ENCODE data around the gene CHRNA4. TPM values are rescaled to one million over a fixed set of nuclear protein-coding genes. Genes with fewer than 3 reads are reported as not detected.

The CHRNA4 gene
- total RNA-seq, 2 donors from 2014 or later = not detected

DNA sequence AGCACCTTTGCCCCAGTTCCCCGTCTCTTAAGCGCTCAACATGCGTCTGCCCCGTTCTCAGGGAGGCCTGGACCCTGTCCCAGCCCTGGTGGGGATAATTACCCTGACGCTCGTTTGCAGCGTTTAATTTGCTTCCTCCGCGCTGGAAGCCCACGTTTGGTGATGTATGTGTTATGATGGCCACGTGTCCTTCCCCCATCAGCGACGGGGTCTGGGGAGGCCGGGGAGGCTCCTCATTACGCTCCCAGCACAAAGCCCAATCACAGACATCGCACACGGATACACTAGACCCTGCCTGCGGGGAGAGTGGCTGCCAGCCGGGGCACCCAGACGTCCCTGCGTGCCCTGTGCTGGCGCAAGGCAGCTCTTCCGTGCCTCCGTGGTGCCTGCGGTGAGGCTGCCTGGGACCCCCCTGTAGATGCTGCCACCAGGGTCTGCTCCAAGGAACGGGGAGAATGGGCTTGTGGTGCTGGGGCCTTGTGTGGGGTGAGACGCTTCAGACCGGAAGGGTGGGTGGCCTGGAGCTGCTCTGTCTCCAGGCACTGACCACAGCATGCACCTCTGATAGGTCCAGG lies 10.2 kb upstream of the CHRNA4 start:
- H3K9me3 ChIP-seq = no peaks in the 10 kb centered on the region
- ATAC-seq (no peak), DNase-seq (no peak)
- H3K4me3 ChIP-seq = no peak overlapping the region
- no peaks in the 10 kb centered on the region for H3K36me3 ChIP-seq (replicated peaks in 1 of 2; ENCODE audit: insufficient read depth in 1 of 2, low read depth in 2 of 2)
- intact Hi-C loops (cut with DNase I) = no loop called here
- WGBS, 2 donors = 53 to 55% methylated on average over 23 to 28 of the region's 28 CpGs
- no peak overlapping the region for H3K27ac ChIP-seq
- peaks cover 0 to 3% of the 10 kb centered on the region in 2 donors for H3K27me3 ChIP-seq
- no peaks in the 10 kb centered on the region for H3K4me1 ChIP-seq
- no peak for TF ChIP-seq POLR2A (IDR thresholded peaks at IDR 0.05)
- TF ChIP-seq, protein P1, sequence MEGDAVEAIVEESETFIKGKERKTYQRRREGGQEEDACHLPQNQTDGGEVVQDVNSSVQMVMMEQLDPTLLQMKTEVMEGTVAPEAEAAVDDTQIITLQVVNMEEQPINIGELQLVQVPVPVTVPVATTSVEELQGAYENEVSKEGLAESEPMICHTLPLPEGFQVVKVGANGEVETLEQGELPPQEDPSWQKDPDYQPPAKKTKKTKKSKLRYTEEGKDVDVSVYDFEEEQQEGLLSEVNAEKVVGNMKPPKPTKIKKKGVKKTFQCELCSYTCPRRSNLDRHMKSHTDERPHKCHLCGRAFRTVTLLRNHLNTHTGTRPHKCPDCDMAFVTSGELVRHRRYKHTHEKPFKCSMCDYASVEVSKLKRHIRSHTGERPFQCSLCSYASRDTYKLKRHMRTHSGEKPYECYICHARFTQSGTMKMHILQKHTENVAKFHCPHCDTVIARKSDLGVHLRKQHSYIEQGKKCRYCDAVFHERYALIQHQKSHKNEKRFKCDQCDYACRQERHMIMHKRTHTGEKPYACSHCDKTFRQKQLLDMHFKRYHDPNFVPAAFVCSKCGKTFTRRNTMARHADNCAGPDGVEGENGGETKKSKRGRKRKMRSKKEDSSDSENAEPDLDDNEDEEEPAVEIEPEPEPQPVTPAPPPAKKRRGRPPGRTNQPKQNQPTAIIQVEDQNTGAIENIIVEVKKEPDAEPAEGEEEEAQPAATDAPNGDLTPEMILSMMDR (IDR thresholded peaks at IDR 0.05) = no peak

DNA sequence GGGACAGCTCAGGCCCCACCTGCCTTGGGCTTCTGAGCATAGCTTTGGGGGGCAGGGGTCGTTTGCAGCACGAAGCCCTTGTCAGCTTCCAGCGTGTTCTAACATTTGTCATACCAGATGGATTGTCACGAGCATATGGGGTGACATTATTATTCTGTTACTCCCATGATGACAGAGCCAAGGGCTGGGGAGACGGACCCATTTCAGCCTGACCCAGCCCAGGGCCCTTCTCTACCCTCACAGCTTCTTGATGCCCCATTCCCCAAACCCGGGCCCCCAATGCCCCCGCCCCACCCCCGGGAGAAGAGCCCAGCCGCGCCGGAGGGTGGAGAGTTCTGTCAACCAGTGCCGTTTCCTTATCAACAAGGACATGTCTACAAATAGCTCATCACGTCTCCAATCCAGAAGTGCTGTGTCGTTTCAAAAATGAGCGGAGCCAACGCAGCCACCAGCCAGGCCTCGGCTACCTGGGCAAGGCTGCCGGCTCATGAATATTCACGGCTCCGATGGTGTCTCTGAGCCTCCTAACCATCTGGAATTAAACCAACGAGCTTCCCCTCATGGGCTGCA lies 9.6 kb upstream of the CHRNA4 start:
- TF ChIP-seq POLR2A (IDR thresholded peaks at IDR 0.05) = no peak
- TF ChIP-seq, protein P1 (IDR thresholded peaks at IDR 0.05) = no peak
- 21 to 22% methylated on average over 15 to 21 of the region's 21 CpGs for WGBS, 2 donors

DNA sequence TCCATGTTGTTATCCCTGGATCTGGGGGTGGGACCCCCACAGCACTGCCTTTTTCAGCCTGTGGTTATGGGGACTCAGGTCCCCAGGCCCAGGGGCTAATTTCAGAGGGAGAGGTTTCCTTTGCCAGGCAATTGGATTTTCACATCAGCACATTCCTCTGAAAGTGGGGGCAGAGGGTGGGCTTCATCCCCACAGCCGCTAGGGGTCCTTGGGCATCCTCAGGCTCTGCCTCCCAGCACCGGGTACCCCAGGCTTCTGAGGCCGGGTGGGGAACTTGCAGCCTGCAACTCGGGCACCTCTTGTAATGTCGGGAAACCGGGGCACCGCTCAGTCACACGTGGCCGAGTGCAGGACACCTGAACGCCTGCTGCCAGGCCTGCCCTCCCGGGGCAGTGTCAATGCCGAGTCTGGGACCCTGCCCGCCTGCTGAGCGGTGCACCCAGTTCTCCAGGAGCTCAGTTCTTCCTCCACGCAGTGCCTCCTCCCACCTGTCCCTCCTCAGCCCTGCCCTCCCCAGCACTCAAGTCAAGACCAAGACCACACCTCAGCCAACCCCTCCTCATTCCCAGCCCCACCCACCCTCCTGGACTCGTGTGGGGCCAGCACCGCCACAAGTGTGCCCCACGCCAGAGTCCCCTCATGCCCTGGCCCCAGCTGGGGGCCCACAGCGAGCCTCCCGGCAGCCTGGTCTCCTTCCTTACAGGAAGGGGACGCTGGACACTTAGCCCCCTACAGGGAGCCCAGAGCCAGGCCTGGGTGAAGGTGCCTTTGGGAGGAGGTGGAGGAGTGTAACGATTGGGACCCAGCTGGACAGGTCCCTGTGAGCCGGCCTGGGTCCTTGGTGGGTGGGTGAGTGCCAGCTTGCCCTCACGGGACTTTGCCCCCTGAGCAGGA lies 8.8 kb upstream of the CHRNA4 start:
- H3K27me3 ChIP-seq = no peaks in the 10 kb centered on the region
- no peak overlapping the region for H3K4me3 ChIP-seq
- no peak overlapping the region for H3K27ac ChIP-seq
- TF ChIP-seq, protein P1 (IDR thresholded peaks at IDR 0.05) = no peak
- no peaks in the 10 kb centered on the region for H3K4me1 ChIP-seq
- ATAC-seq = no peak
- H3K9me3 ChIP-seq = no peaks in the 10 kb centered on the region
- 46 to 47% methylated on average over 9 to 23 of the region's 24 CpGs for WGBS, 2 donors
- intact Hi-C loops (cut with DNase I) = no loop called here
- DNase-seq = no peak
- no peaks in the 10 kb centered on the region for H3K36me3 ChIP-seq (replicated peaks in 1 of 2; ENCODE audit: insufficient read depth in 1 of 2, low read depth in 2 of 2)

More for the DNA sequence above, 9.6 kb upstream of the CHRNA4 start:
- Histone ChIP-seq H3K9me3 (no peaks in the 10 kb centered on the region), H3K27ac (no peak overlapping the region), H3K36me3 (replicated peaks in 1 of 2; ENCODE audit: insufficient read depth in 1 of 2, low read depth in 2 of 2) (no peaks in the 10 kb centered on the region), H3K4me1 (no peaks in the 10 kb centered on the region), H3K4me3 (no peak overlapping the region), H3K27me3 (no peaks in the 10 kb centered on the region)
- DNase-seq (no peak), ATAC-seq (no peak)
- intact Hi-C loops (cut with DNase I) = no loop called here

DNA sequence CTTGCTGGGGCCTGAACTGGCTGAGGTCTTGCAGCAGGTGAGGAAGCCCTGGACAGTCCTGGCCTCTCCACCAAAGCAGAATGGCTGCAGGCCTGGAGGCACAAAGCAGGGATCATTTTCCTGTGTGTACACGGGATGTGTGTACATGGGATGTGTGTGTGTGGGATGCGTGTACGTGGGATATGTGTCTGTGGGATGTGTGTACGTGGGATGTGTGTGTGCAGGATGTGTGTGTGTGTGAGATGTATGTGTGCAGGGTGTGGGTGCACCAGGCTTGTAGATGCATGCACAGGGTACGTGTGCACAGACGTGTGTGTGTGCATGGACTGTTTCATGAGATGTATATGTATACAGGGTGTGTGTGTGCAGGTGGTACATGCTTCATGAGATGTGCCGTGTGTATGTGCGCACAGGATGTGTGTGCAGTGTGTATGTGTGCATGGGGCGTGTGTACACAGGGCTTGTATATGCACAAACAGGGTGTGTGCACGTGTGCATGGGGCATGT lies 7.9 kb upstream of the CHRNA4 start:
- no peaks in the 10 kb centered on the region for H3K27me3 ChIP-seq
- no peak for TF ChIP-seq POLR2A (IDR thresholded peaks at IDR 0.05)
- TF ChIP-seq, protein P1 (IDR thresholded peaks at IDR 0.05) = peak in 1 of 7 experiments; percentile 19
- H3K9me3 ChIP-seq = no peaks in the 10 kb centered on the region
- 69 to 72% methylated on average over 8 to 10 of the region's 10 CpGs for WGBS, 2 donors
- no peaks in the 10 kb centered on the region for H3K4me1 ChIP-seq
- intact Hi-C loops (cut with DNase I) = no loop called here
- no peak for DNase-seq
- H3K27ac ChIP-seq = no peak overlapping the region
- no peak for ATAC-seq
- H3K4me3 ChIP-seq = no peak overlapping the region
- H3K36me3 ChIP-seq (replicated peaks in 1 of 2; ENCODE audit: insufficient read depth in 1 of 2, low read depth in 2 of 2) = no peaks in the 10 kb centered on the region
